Body of pancreas (tissue), 4 donors: ENCODE data around the gene ST13. TPM values are rescaled to one million over a fixed set of nuclear protein-coding genes. Genes with fewer than 3 reads are reported as not detected.
"Not testable (repeated sequence)": the region's sequence is repeated elsewhere in the genome, so short reads cannot be mapped to it uniquely, and the experiment has no call there.

Source experiments
- ATAC-seq: fragments of 150-250 bp; one replicate; pipeline ENCODE4 v1.9.1; 2016
- DNase-seq, 4 donors: peaks; one replicate each; pipeline ENCODE4 v3.0.0-alpha.2; 2019
- H3K27ac ChIP-seq, 4 donors: fragments of 200-600 bp; sonication (generic); 1 replicate in 3 of 4; 2 replicates in 1 of 4; pipeline versions ENCODE4 v1.5.1 to v1.6.1; 2016 to 2019; ENCODE audit warnings: mild to moderate bottlenecking in 1 of 4, mixed read lengths in 1 of 4, moderate library complexity in 1 of 4
- H3K27me3 ChIP-seq, 2 donors: fragments of 200-600 bp; sonication (generic); one replicate each; pipeline ENCODE4 v1.6.0; 2016; ENCODE audit warnings: mild to moderate bottlenecking in 1 of 2
- H3K36me3 ChIP-seq, 2 donors: fragments of 200-600 bp; sonication (generic); replicated peaks in 1 of 2; 2 replicates each; pipeline ENCODE4 v1.5.1; 2016; ENCODE audit warnings: low read depth in 2 of 2; ENCODE audit not compliant: insufficient read depth in 1 of 2
- H3K4me1 ChIP-seq: fragments of 200-600 bp; sonication (generic); one replicate; pipeline ENCODE4 v1.6.0; 2016
- H3K4me3 ChIP-seq, 2 donors: fragments of 200-600 bp; sonication (generic); 1 replicate in 1 of 2; 2 replicates in 1 of 2; pipeline ENCODE4 v1.5.1; 2016 to 2019
- H3K9me3 ChIP-seq, 3 donors: fragments of 200-600 bp; sonication (generic); 1 replicate in 2 of 3; 2 replicates in 1 of 3; pipeline ENCODE4 v1.5.1; 2016
- POLR2A ChIP-seq, 3 donors: fragments of 450-650 bp; IDR thresholded peaks; one replicate each; pipeline ENCODE4 v1.6.1; 2016; ENCODE audit warnings: antibody characterized with exemption in 3 of 3, mild to moderate bottlenecking in 2 of 3
- WGBS, 2 donors: methylation state at CpG; one replicate each; pipeline ENCODE4 v1.1.5; 2017; 5-methylcytosine and 5-hydroxymethylcytosine counted together
- intact Hi-C: fragments of 100-400 bp; cut with DNase I; formaldehyde crosslinking; loops from one replicate; pipeline ENCODE4 v1.15.1; 2023
- total RNA-seq, 2 donors: library from RNA; depleted of rRNA; stranded (reverse); fragments of >200 nt; gene quantifications; one replicate each; pipeline ENCODE4 v1.1.0, GENCODE V29; 2016
- TF ChIP-seq, protein P1 (sequence below), 7 experiments: fragments of 450-650 bp in 4 of 7; fragments of 200-600 bp in 3 of 7; sonication (generic) in 3 of 7; IDR thresholded peaks; one replicate each; pipeline ENCODE4 v1.5.1; 2016 to 2019; ENCODE audit warnings: antibody characterized with exemption in 7 of 7

The ST13 gene
- total RNA-seq, 2 donors from 2014 or later, result 98.9 to 122 TPM

DNA sequence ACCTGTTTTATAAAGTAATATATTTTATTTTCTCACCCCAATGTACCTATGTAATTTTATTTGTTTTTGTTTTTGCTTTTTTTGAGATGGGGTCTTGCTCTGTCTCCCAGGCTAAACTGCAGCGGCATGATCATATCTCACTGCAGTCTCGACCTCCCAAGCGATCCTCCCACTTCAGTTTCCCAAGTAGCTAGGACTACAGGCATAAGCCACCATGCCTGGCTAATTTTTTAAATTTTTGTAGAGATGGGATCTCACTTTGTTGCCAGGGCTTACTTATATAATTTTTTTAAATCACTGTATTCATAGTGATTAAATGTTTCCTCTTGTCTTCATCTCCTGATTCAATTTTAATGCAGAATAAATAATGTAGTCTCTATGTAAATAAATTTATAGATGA, 18.7 kb upstream of the ST13 start:
- Histone ChIP-seq H3K4me1 (peaks cover 12% of the 10 kb centered on the region), H3K27me3 (no peaks in the 10 kb centered on the region), H3K36me3 (peaks cover 0 to 3% of the 10 kb centered on the region in 2 donors), H3K4me3 (no peak overlapping the region), H3K27ac (no peak overlapping the region), H3K9me3 (no peaks in the 10 kb centered on the region)
- no peak for DNase-seq
- 98% methylated on average over 3 of the region's 3 CpGs for WGBS, 2 donors
- TF ChIP-seq POLR2A (IDR thresholded peaks at IDR 0.05), result no peak
- TF ChIP-seq, protein P1, sequence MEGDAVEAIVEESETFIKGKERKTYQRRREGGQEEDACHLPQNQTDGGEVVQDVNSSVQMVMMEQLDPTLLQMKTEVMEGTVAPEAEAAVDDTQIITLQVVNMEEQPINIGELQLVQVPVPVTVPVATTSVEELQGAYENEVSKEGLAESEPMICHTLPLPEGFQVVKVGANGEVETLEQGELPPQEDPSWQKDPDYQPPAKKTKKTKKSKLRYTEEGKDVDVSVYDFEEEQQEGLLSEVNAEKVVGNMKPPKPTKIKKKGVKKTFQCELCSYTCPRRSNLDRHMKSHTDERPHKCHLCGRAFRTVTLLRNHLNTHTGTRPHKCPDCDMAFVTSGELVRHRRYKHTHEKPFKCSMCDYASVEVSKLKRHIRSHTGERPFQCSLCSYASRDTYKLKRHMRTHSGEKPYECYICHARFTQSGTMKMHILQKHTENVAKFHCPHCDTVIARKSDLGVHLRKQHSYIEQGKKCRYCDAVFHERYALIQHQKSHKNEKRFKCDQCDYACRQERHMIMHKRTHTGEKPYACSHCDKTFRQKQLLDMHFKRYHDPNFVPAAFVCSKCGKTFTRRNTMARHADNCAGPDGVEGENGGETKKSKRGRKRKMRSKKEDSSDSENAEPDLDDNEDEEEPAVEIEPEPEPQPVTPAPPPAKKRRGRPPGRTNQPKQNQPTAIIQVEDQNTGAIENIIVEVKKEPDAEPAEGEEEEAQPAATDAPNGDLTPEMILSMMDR (IDR thresholded peaks at IDR 0.05), result no peak
- intact Hi-C loops, result no loop called here
- ATAC-seq, result no peak

DNA sequence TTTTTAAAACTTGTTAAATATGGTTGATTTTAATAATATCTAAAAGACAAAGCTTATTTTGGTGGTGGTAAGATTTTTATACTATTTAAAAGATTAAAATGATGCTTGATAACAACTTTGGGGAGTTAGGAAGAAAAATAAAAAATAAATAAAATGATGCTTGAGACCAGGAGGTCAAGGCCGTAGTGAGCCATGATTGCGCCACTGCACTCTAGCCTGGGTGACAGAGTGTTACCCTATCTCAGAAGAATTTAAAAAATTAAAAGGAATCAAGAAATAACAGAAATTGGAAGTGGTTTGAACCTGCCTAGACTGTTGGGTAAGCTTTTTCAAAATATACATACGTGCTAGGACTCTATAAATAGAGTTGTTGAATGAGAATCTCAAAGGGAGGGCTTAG, 17.6 kb upstream of the ST13 start:
- ATAC-seq, result no peak
- Histone ChIP-seq H3K27ac (no peak overlapping the region), H3K4me1 (peaks cover 8% of the 10 kb centered on the region), H3K4me3 (no peak overlapping the region), H3K9me3 (no peaks in the 10 kb centered on the region), H3K27me3 (no peaks in the 10 kb centered on the region), H3K36me3 (peaks cover 0 to 5% of the 10 kb centered on the region in 2 donors)
- 97% methylated on average over 3 of the region's 3 CpGs for WGBS, 2 donors
- intact Hi-C loops, result no loop called here
- TF ChIP-seq POLR2A (IDR thresholded peaks at IDR 0.05), result no peak
- TF ChIP-seq, protein P1 (IDR thresholded peaks at IDR 0.05), result no peak
- no peak for DNase-seq

DNA sequence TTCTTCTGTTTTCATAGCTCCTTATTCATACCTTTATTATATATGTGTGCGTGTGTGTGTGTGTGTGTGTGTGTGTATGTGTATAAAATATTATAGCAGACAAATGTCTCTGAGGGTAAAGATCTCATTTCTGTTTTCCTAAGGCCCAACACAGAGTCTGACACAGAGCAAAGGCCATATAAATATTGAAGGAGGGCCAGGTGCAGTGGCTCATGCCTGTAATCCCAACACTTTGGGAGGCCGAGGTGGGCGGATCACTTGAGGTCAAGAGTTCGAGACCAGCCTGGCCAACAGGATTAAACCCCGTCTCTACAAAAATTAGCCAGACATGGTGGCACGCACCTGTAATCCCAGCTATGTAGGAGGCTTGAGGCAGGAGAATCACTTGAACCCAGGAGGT, 11.9 kb upstream of the ST13 start:
- DNase-seq, H3K4me3 ChIP-seq, H3K4me1 ChIP-seq, ATAC-seq, H3K27me3 ChIP-seq, intact Hi-C loops, H3K9me3 ChIP-seq, H3K36me3 ChIP-seq, H3K27ac ChIP-seq: not testable (repeated sequence)
- WGBS, 2 donors, result 86 to 89% methylated on average over 6 of the region's 6 CpGs

DNA sequence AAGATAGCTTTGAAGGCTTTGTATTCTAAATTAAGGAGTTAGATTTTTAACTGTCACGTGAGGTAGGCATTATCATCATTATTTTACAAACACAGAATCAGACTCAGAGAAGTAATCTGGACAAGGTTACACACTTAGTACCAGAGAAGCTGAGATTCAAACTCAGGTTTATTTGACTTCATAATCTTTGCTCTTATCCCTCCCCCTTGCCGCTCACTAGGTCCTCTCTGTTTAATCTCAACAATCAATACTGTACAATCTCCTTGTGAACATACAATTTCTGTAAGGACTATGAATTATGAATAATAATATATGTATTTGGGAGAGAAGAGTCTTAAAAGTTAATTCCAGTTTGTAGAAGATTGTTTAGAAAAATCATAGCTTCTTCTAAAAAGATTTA, 10.7 kb upstream of the ST13 start:
- H3K27ac ChIP-seq, result no peak overlapping the region
- H3K27me3 ChIP-seq, result no peaks in the 10 kb centered on the region
- intact Hi-C loops, result no loop called here
- ATAC-seq (no peak), DNase-seq (no peak)
- TF ChIP-seq POLR2A (IDR thresholded peaks at IDR 0.05), result no peak
- TF ChIP-seq, protein P1 (IDR thresholded peaks at IDR 0.05), result no peak
- 44 to 51% methylated on average over 2 of the region's 2 CpGs for WGBS, 2 donors
- H3K4me1 ChIP-seq, result peaks cover 10% of the 10 kb centered on the region
- H3K4me3 ChIP-seq, result no peak overlapping the region
- no peaks in the 10 kb centered on the region for H3K9me3 ChIP-seq
- H3K36me3 ChIP-seq, result peaks cover 0 to 5% of the 10 kb centered on the region in 2 donors

DNA sequence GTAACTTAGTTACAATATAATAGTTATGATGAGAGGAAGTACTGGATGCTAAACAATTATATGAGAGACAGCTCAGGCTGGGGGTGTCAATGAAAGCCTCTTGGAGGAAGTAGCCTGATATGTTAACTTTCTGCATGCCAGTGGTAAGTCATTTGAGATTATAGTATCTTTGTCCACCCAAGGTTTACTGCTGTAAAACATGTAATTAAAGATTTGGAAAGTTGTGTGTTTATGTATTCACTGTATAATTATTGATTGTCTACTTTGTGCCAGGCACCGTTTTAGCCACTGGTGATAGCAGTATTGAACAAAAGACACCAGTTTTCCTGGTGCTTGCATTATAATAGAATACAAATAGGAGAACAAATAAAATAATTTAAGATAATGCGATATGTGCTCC, 6.1 kb upstream of the ST13 start:
- ATAC-seq (no peak), DNase-seq (no peak)
- H3K27me3 ChIP-seq, result no peaks in the 10 kb centered on the region
- 22 to 40% methylated on average over 2 of the region's 2 CpGs for WGBS, 2 donors
- no peaks in the 10 kb centered on the region for H3K9me3 ChIP-seq
- intact Hi-C loops, result no loop called here
- no peak overlapping the region for H3K27ac ChIP-seq
- H3K4me3 ChIP-seq, result no peak overlapping the region
- no peak for TF ChIP-seq POLR2A (IDR thresholded peaks at IDR 0.05)
- TF ChIP-seq, protein P1 (IDR thresholded peaks at IDR 0.05), result no peak
- peaks cover 26% of the 10 kb centered on the region for H3K4me1 ChIP-seq
- no peaks in the 10 kb centered on the region for H3K36me3 ChIP-seq
